Activated B cell treated with CpG ODN at 0.5 μM for 24 hours (primary cell): ENCODE measurements around the gene PLXNC1. TPM values are rescaled to one million over a fixed set of nuclear protein-coding genes. Genes with fewer than 3 reads are reported as not detected.

ENCODE experiments used
- ATAC-seq: fragments of 200-7000 bp; cut with Tn5 transposase; one replicate; pipeline ENCODE4 v1.10.0; 2021; ENCODE audit warnings: low read depth, mild to moderate bottlenecking, moderate library complexity
- CTCF ChIA-PET: fragments of 350-600 bp; sonication (Branson Sonifier 250); formaldehyde crosslinking; loops from one replicate; lab custom pipeline; 2021; ENCODE audit warnings: antibody characterized with exemption; lab: Charles Lee
- POLR2A ChIA-PET: fragments of 350-600 bp; sonication (Branson Sonifier 250); formaldehyde crosslinking; loops from one replicate; lab custom pipeline; 2021; ENCODE audit warnings: antibody characterized with exemption; lab: Charles Lee
- DNase-seq: peaks from one replicate; pipeline ENCODE4 v3.0.0; 2022
- H3K27ac Mint-ChIP-seq: one replicate; pipeline ENCODE4 v1.8.0; 2020; ENCODE audit warnings: mixed read lengths
- H3K27me3 Mint-ChIP-seq: one replicate; pipeline ENCODE4 v1.8.0; 2021; ENCODE audit warnings: mixed read lengths
- H3K36me3 Mint-ChIP-seq: one replicate; pipeline ENCODE4 v1.8.0; 2021; ENCODE audit warnings: low read depth, mixed read lengths
- H3K4me1 Mint-ChIP-seq: one replicate; pipeline ENCODE4 v1.8.0; 2021; ENCODE audit warnings: mixed read lengths
- H3K4me3 Mint-ChIP-seq: one replicate; pipeline ENCODE4 v1.8.0; 2020; ENCODE audit warnings: mild to moderate bottlenecking, mixed read lengths
- H3K9me3 Mint-ChIP-seq: one replicate; pipeline ENCODE4 v1.8.0; 2020; ENCODE audit warnings: mixed read lengths
- intact Hi-C: fragments of 100-400 bp; cut with micrococcal nuclease; formaldehyde crosslinking; loops from one replicate; pipeline ENCODE4 v1.15.1; 2024
- total RNA-seq: library from RNA; stranded (reverse); gene quantifications from 2 replicates; pipeline ENCODE4 v1.2.3, GENCODE V29; 2022
- TF ChIP-seq, protein P1 (sequence below): fragments of 200-600 bp; IDR thresholded peaks from one replicate; pipeline ENCODE4 v1.8.0; 2022; ENCODE audit warnings: antibody characterized with exemption, mild to moderate bottlenecking

The PLXNC1 gene
- total RNA-seq, 1 donor from 2014 or later: 30.9 TPM

DNA sequence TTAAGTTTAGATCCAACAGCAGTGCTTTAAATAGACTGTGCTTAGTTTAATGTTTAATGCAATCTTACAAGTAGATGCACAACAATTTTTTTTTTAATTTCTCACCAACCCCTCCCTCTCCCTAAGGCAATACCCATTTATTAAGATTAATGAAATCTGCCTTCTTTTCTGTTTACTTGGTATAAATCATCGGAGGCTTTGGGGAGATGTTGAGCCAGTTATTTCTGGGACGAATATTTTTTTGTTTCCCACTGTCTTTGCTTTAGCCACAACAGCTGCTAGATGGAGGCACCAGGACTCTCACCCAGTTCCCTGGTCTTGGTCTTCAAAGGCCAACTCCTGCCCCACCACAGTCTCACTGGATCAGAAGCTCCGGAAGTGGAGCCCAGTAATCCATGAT, 113.4 kb downstream of the PLXNC1 start:
- CTCF ChIA-PET: interaction anchor here (0.9 kb wide), 1 partner anchor 76 kb away, joined by 3 read pairs; no protein-coding TSS in a partner anchor
- H3K36me3 Mint-ChIP-seq: peaks cover 43% of the 10 kb centered on the region
- peak overlapping the region; percentile 97 for H3K4me3 Mint-ChIP-seq
- H3K27ac Mint-ChIP-seq: peak overlapping the region; percentile 99
- TF ChIP-seq, protein P1, sequence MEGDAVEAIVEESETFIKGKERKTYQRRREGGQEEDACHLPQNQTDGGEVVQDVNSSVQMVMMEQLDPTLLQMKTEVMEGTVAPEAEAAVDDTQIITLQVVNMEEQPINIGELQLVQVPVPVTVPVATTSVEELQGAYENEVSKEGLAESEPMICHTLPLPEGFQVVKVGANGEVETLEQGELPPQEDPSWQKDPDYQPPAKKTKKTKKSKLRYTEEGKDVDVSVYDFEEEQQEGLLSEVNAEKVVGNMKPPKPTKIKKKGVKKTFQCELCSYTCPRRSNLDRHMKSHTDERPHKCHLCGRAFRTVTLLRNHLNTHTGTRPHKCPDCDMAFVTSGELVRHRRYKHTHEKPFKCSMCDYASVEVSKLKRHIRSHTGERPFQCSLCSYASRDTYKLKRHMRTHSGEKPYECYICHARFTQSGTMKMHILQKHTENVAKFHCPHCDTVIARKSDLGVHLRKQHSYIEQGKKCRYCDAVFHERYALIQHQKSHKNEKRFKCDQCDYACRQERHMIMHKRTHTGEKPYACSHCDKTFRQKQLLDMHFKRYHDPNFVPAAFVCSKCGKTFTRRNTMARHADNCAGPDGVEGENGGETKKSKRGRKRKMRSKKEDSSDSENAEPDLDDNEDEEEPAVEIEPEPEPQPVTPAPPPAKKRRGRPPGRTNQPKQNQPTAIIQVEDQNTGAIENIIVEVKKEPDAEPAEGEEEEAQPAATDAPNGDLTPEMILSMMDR: no peak
- DNase-seq: no peak
- no peak for ATAC-seq
- peaks cover 63% of the 10 kb centered on the region for H3K4me1 Mint-ChIP-seq
- POLR2A ChIA-PET: interaction anchor here (1.0 to 2.6 kb wide), 9 partner anchors 37 to 112 kb away, joined by 3 to 36 read pairs (median 8); no protein-coding TSS in a partner anchor
- no peaks in the 10 kb centered on the region for H3K27me3 Mint-ChIP-seq
- intact Hi-C loops: loop anchor here (1.0 to 10.0 kb wide), 8 partner anchors 21 to 687 kb away; partner anchors contain the start of genes CRADD and SOCS2
- no peaks in the 10 kb centered on the region for H3K9me3 Mint-ChIP-seq

DNA sequence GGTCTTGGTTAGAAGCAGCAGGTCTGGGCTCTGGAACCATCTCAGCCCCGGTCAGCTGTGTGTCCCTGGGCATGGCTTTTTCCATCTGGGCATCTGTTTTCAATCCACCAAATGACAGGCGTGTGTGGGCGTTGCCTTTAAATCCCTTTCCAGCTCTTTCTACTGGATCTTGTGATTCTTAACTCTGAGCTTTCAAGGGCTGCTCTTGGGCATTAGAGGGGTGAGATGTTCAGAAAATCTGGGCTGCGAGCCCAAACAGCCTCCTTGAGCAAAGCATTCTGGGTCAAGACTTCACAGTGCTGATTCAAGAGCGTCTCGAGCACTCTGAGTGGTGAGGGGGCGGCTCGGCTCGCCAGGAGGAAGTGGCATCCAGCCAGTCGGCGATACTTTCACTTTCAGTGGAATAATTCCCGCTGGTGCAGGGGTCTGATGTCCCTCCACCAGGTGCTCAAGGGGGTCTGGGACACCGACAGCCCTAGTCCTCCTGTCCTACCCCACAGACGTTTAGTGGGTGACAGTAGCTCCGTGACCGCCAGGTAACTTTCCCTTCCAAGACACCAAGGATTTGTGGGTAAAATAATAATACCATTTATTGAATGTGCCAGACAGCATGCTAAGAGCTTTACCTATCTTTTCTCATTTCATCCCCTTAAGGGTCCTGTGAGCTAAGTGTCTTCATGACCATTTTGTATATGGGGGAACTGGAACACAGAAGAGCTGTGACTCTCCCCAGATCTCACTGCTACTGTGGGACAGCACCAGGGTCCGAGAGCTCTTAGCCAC, 114.0 kb downstream of the PLXNC1 start:
- H3K4me3 Mint-ChIP-seq: peak overlapping the region; percentile 97
- DNase-seq (peak; percentile 63), ATAC-seq (peak; percentile 82)
- no peaks in the 10 kb centered on the region for H3K27me3 Mint-ChIP-seq
- H3K9me3 Mint-ChIP-seq: no peaks in the 10 kb centered on the region
- POLR2A ChIA-PET: interaction anchor here (0.6 to 2.6 kb wide), 21 partner anchors 10 to 1332 kb away, joined by 3 to 36 read pairs (median 5); no protein-coding TSS in a partner anchor
- peaks cover 64% of the 10 kb centered on the region for H3K4me1 Mint-ChIP-seq
- CTCF ChIA-PET: interaction anchor here (0.9 to 1.6 kb wide), 4 partner anchors 28 to 113 kb away, joined by 3 read pairs; no protein-coding TSS in a partner anchor
- intact Hi-C loops: loop anchor here (1.0 to 10.0 kb wide), 8 partner anchors 22 to 688 kb away; partner anchors contain the start of genes CRADD and SOCS2
- peaks cover 47% of the 10 kb centered on the region for H3K36me3 Mint-ChIP-seq
- TF ChIP-seq, protein P1: no peak
- H3K27ac Mint-ChIP-seq: peak overlapping the region; percentile 99

DNA sequence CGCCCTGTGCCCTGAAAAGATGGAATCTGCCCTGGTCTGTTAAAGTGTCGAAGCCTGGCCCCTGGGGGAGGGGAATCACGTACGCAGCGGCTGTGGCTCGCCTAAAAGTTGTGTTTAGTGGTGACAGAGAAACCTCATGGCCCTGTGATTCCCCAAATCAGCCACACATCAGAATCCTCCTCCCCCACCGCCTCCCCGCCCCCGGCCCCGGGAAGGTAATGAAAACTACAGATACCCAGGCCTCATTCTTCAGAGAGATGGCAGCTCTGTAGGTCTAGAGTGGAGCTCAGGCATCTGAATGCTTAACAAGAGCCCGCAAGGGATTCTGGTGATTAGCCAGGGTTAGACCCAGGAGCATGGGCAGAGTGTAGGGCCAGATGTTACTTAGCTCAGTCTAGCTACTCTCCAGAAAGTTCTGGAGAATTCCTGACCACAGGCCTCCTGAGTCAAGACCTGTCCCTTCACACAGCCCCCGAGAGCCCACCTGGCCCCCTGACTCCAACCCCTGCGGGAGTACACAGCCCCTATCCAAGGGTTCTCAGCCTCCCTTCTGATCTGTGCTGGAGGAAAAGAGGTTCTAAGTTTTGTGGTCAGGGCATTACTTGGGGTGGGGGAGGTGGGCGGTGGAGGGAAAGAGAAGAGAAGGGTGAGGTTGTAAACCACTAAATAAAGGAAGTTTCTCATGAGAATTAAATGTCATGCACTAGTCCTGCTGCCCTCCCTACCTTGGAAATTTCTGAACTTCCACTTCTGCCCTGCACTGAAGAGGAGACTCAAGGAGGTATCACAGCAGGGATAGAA, 114.8 kb downstream of the PLXNC1 start:
- Mint-ChIP-seq H3K27ac (peak overlapping the region; percentile 99), H3K36me3 (peaks cover 49% of the 10 kb centered on the region), H3K27me3 (no peaks in the 10 kb centered on the region), H3K4me1 (peaks cover 68% of the 10 kb centered on the region), H3K9me3 (no peaks in the 10 kb centered on the region), H3K4me3 (peak overlapping the region; percentile 97)
- ATAC-seq (peak; percentile 43), DNase-seq (peak; percentile 30)
- POLR2A ChIA-PET: interaction anchor here (0.6 to 2.6 kb wide), 22 partner anchors 9 to 1333 kb away, joined by 3 to 36 read pairs (median 6); no protein-coding TSS in a partner anchor
- TF ChIP-seq, protein P1: no peak
- CTCF ChIA-PET: interaction anchor here (1.1 to 1.6 kb wide), 3 partner anchors 29 to 114 kb away, joined by 3 read pairs; no protein-coding TSS in a partner anchor
- intact Hi-C loops: loop anchor here (2.0 to 10.0 kb wide), 3 partner anchors 56 to 688 kb away; partner anchors contain the start of genes CRADD and SOCS2

DNA sequence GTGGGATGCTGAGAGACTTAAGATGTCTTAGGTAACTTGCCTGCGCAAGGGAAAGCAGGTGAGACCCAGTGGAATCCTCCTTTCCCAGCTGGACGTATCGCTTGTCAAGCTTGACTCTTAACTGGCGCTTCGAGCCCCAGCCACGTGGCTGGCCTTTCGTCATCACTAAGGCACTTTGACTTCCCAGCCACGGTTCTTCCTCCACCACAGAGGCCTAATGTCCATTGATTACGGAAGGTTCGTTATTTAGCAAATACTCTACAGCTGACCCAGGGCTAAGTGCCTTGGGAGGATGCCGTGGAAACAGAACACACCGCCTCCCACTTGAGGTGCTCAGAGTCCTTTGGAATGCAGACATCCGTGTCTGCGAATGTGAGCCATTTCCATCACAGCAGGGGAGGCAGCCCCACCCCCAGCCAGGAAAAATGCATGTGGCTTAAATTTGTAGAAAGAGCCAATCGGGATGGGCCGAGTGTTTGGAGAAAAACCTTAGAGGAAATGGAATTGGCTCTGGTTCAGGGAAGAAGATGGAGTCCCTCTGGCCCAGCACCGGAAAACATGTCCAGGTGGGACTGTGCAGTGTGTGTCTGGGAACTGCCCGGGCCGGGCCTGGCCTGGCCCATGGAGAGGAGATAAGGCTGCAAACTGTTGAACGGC, 115.7 kb downstream of the PLXNC1 start:
- ChIA-PET POLR2A (interaction anchor here (2.3 to 2.6 kb wide), 2 partner anchors 56 to 59 kb away, joined by 10 to 36 read pairs; no protein-coding TSS in a partner anchor), CTCF (no interaction called here)
- H3K36me3 Mint-ChIP-seq: peaks cover 50% of the 10 kb centered on the region
- TF ChIP-seq, protein P1: no peak
- H3K27ac Mint-ChIP-seq: peak overlapping the region; percentile 99
- intact Hi-C loops: loop anchor here (2.0 to 10.0 kb wide), 3 partner anchors 55 to 689 kb away; partner anchors contain the start of genes CRADD and SOCS2
- H3K27me3 Mint-ChIP-seq: no peaks in the 10 kb centered on the region
- no peak for DNase-seq
- H3K4me3 Mint-ChIP-seq: peak overlapping the region; percentile 97
- no peak for ATAC-seq
- H3K9me3 Mint-ChIP-seq: no peaks in the 10 kb centered on the region
- H3K4me1 Mint-ChIP-seq: peaks cover 72% of the 10 kb centered on the region
